GM12891 (cell line): ENCODE measurements around the gene SPART.

Experiments
- POLR2A ChIP-seq: IDR thresholded peaks from 2 replicates; pipeline ENCODE4 v1.6.1; 2011; ENCODE audit warnings: low read depth, low read length, control low read depth
- POLR2AphosphoS5 ChIP-seq: IDR thresholded peaks from 2 replicates; pipeline ENCODE4 v1.6.1; 2011; ENCODE audit warnings: low read depth, low read length, control low read depth
- POU2F2 ChIP-seq: IDR thresholded peaks from 2 replicates; pipeline ENCODE4 v1.6.1; 2011; ENCODE audit warnings: low read depth, mild to moderate bottlenecking, control low read depth, low read length, moderate library complexity
- SPI1 ChIP-seq: IDR thresholded peaks from 2 replicates; pipeline ENCODE4 v1.6.1; 2011; ENCODE audit warnings: low read depth, low read length, control low read depth
- TAF1 ChIP-seq: IDR thresholded peaks from 2 replicates; pipeline ENCODE4 v1.6.1; 2011; ENCODE audit warnings: low read depth, low read length, control low read depth

DNA sequence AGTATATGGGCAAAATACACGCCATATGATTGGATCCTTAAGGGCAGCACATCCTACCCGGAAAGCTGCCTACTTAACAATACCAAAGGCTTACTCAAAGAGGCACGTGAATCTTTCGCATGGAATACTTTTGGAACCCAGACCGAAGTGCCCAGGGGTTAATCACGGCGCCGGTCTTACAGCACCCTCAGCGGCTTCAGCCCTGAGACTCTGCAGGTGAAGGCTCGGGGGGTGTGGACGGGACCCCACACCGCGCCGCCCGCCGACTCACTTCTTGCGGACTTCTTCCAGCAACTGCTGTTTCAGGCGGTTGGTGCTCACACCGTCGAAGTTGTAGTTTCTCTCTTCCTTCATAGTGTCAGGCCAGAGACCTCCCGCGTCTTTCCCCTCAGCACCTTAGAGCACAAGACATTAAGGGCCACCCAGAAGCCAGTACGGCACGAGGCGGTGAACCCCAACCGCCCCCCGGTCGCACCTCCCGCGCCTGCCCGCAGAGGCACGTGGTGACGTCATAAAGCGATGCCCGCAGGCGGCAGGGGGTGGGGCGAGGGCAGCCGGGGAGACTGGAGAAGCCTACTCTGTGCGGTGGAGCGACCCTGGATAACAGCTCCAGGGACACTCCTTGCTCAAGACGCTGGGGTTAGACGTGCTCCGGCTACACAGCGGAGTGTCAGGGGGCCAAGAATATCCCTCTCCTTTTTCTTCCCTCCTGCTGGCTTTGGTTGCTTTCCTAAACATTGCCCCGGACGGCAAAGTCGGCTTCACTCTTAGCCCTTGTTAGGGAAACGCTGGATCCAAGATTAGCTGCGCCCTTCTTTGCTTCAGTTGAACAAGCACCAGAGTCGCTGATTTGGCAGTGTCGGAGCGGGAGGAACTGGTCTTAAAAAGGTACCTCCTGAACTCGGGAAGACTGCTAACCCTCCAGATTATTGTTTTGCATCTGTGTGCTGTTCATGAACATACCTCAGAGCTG is 48.5 kb downstream of the SPART start, which contains the start of gene CCDC169:
- TF ChIP-seq POLR2A = no peak
- no peak for TF ChIP-seq TAF1
- no peak for TF ChIP-seq POLR2AphosphoS5
- TF ChIP-seq POU2F2 = no peak
- TF ChIP-seq SPI1 = no peak
